B cell (primary cell): ENCODE measurements around the gene MYH11. TPM values are rescaled to one million over a fixed set of nuclear protein-coding genes. Genes with fewer than 3 reads are reported as not detected.

Experiments used
- ATAC-seq: fragments of 200-7000 bp; cut with Tn5 transposase; one replicate; pipeline ENCODE4 v1.10.0; 2021; ENCODE audit warnings: low read depth, mild to moderate bottlenecking, moderate number of reproducible peaks, moderate library complexity
- CTCF ChIA-PET: fragments of 350-600 bp; sonication (Branson Sonifier 250); formaldehyde crosslinking; loops from one replicate; lab custom pipeline; 2021; ENCODE audit warnings: antibody characterized with exemption, inconsistent platforms; lab: Charles Lee
- POLR2A ChIA-PET: fragments of 350-600 bp; sonication (Branson Sonifier 250); formaldehyde crosslinking; loops from one replicate; lab custom pipeline; 2021; ENCODE audit warnings: antibody characterized with exemption; lab: Charles Lee
- DNase-seq: peaks from one replicate; pipeline ENCODE4 v3.0.0; 2013
- H2AFZ ChIP-seq: 2 replicates; pipeline ENCODE4 v1.6.1; 2012; ENCODE audit warnings: mild to moderate bottlenecking, low read depth, low read length; ENCODE audit not compliant: insufficient read depth, poor library complexity, severe bottlenecking
- H3K27ac ChIP-seq, 2 donors: 1 replicate in 1 of 2; 2 replicates in 1 of 2; pipeline ENCODE4 v1.5.1; 2012 to 2013; ENCODE audit warnings: low read length in 2 of 2, mild to moderate bottlenecking in 2 of 2, moderate library complexity in 1 of 2
- H3K27me3 ChIP-seq, 4 experiments: fragments of 200-600 bp in 1 of 4; sonication (generic) in 1 of 4; replicated peaks in 1 of 4; 1 replicate in 2 of 4; 2 replicates in 2 of 4; pipeline versions ENCODE4 v1.6.1 to v1.7.0; 2013 to 2016; ENCODE audit warnings: low read length in 3 of 4, mild to moderate bottlenecking in 2 of 4, mixed read lengths in 1 of 4, moderate library complexity in 1 of 4; ENCODE audit not compliant: insufficient read depth in 4 of 4, control insufficient read depth in 3 of 4; ENCODE audit errors: control extremely low read depth in 1 of 4
- H3K36me3 ChIP-seq, 2 experiments: replicated peaks in 1 of 2; 1 replicate in 1 of 2; 2 replicates in 1 of 2; pipeline versions ENCODE4 v1.6.1 to v1.7.1; 2013; ENCODE audit warnings: low read length in 1 of 2; ENCODE audit not compliant: insufficient read depth in 2 of 2, control insufficient read depth in 1 of 2; ENCODE audit errors: control extremely low read depth in 1 of 2, extremely low read depth in 1 of 2
- H3K4me1 ChIP-seq, 2 donors: fragments of 200-600 bp in 1 of 2; sonication (generic) in 1 of 2; 1 replicate in 1 of 2; 2 replicates in 1 of 2; pipeline versions ENCODE4 v1.5.1 to v1.6.1; 2013 to 2017; ENCODE audit warnings: low read length in 2 of 2; ENCODE audit not compliant: control insufficient read depth in 2 of 2, insufficient read depth in 2 of 2
- H3K4me2 ChIP-seq: replicated peaks from 2 replicates; pipeline ENCODE3; 2012; ENCODE audit warnings: mild to moderate bottlenecking, low read depth, low read length; ENCODE audit not compliant: poor library complexity, severe bottlenecking
- H3K4me3 ChIP-seq, 5 experiments: fragments of 200-600 bp in 1 of 5; sonication (generic) in 1 of 5; 1 replicate in 3 of 5; 2 replicates in 2 of 5; pipeline versions ENCODE4 v1.5.1 to v1.7.0; 2011 to 2016; ENCODE audit warnings: low read length in 4 of 5, mild to moderate bottlenecking in 4 of 5, low read depth in 2 of 5, control low read depth in 1 of 5, moderate library complexity in 1 of 5; ENCODE audit not compliant: insufficient read depth in 1 of 5; ENCODE audit errors: control extremely low read depth in 1 of 5, extremely low read depth in 1 of 5
- H3K79me2 ChIP-seq: fragments of 200-600 bp; sonication (generic); one replicate; pipeline ENCODE4 v1.6.0; 2016; ENCODE audit warnings: low read length; ENCODE audit not compliant: control insufficient read depth, insufficient read depth
- H3K9ac ChIP-seq: fragments of 200-600 bp; sonication (generic); 2 replicates; pipeline ENCODE4 v1.6.1; 2017; ENCODE audit warnings: mild to moderate bottlenecking, low read length, moderate library complexity
- H3K9me3 ChIP-seq, 3 donors: one replicate each; pipeline versions ENCODE4 v1.6.1 to v1.7.1; 2013; ENCODE audit warnings: low read length in 2 of 3; ENCODE audit not compliant: control insufficient read depth in 2 of 3, insufficient read depth in 1 of 3; ENCODE audit errors: control extremely low read depth in 1 of 3
- H4K20me1 ChIP-seq: 2 replicates; pipeline ENCODE4 v1.6.0; 2012; ENCODE audit warnings: mild to moderate bottlenecking, low read length; ENCODE audit not compliant: insufficient read depth, control insufficient read depth, poor library complexity, severe bottlenecking
- H3K27ac Mint-ChIP-seq: one replicate; pipeline ENCODE4 v1.8.0; 2021; ENCODE audit warnings: mixed read lengths
- H3K27me3 Mint-ChIP-seq: one replicate; pipeline ENCODE4 v1.8.0; 2021; ENCODE audit warnings: mixed read lengths
- H3K4me1 Mint-ChIP-seq: one replicate; pipeline ENCODE4 v1.8.0; 2021; ENCODE audit warnings: mixed read lengths
- H3K4me3 Mint-ChIP-seq: one replicate; pipeline ENCODE4 v1.8.0; 2021; ENCODE audit warnings: mixed read lengths
- H3K9me3 Mint-ChIP-seq: one replicate; pipeline ENCODE4 v1.8.0; 2022; ENCODE audit warnings: mixed read lengths; ENCODE audit not compliant: insufficient read depth
- CTCF ChIP-seq: fragments of 200-600 bp; IDR thresholded peaks from one replicate; pipeline ENCODE4 v1.8.0; 2022; ENCODE audit warnings: antibody characterized with exemption, mild to moderate bottlenecking
- EZH2 ChIP-seq: IDR thresholded peaks from 2 replicates; pipeline ENCODE4 v1.6.1; 2012; ENCODE audit warnings: borderline replicate concordance, low read depth, mild to moderate bottlenecking, moderate library complexity, low read length; ENCODE audit not compliant: insufficient read depth, poor library complexity, severe bottlenecking
- WGBS: methylation state at CpG from one replicate; pipeline ENCODE4 v1.1.5; 2013; ENCODE audit warnings: missing lambda C conversion rate; ENCODE audit not compliant: insufficient coverage; 5-methylcytosine and 5-hydroxymethylcytosine counted together
- intact Hi-C: fragments of 100-400 bp; cut with micrococcal nuclease; formaldehyde crosslinking; loops from one replicate; pipeline ENCODE4 v1.10.0; 2022
- polyA plus RNA-seq: library from polyadenylated mRNA; depleted of rRNA; stranded (reverse); fragments of >200 nt; gene quantifications from 2 replicates; pipeline ENCODE4 v1.2.3, GENCODE V29; 2012
- total RNA-seq, 2 donors: library from RNA; stranded (reverse); fragments of 120-200 nt in 1 of 2; gene quantifications; 1 replicate in 1 of 2; 2 replicates in 1 of 2; pipeline versions ENCODE4 v1.2.3 to v1.2.4, GENCODE V29; 2013 to 2022

MYH11 gene
- total and polyA plus RNA-seq, 2 donors (not counting 1 experiment from before 2014, with no cell fraction given), result 0.05 to 0.16 TPM

GRCh38 chr16:15772579-15773293, 84.1 kb downstream of the MYH11 start:
- WGBS, result 97% methylated on average over 6 of the region's 11 CpGs
- no peaks in the 10 kb centered on the region for H3K4me1 ChIP-seq
- no peak overlapping the region for H3K4me2 ChIP-seq
- no peaks in the 10 kb centered on the region for H3K4me1 Mint-ChIP-seq
- H3K36me3 ChIP-seq, result no peaks in the 10 kb centered on the region
- intact Hi-C loops, result no loop called here
- H3K27ac ChIP-seq, result no peak overlapping the region
- H3K9ac ChIP-seq, result no peak overlapping the region
- H2AFZ ChIP-seq, result no peak overlapping the region
- peaks cover 0 to 16% (median 0%) of the 10 kb centered on the region in 3 donors for H3K9me3 ChIP-seq
- H3K4me3 ChIP-seq, result no peak overlapping the region
- H3K27me3 ChIP-seq, result no peaks in the 10 kb centered on the region
- TF ChIP-seq CTCF (no peak), EZH2 (no peak)
- no peaks in the 10 kb centered on the region for H4K20me1 ChIP-seq
- CTCF ChIA-PET, result no interaction called here
- no peak overlapping the region for H3K27ac Mint-ChIP-seq
- DNase-seq (no peak), ATAC-seq (no peak)
- POLR2A ChIA-PET, result no interaction called here
- no peak overlapping the region for H3K4me3 Mint-ChIP-seq
- H3K79me2 ChIP-seq, result no peaks in the 10 kb centered on the region
- no peaks in the 10 kb centered on the region for H3K9me3 Mint-ChIP-seq
- H3K27me3 Mint-ChIP-seq, result no peaks in the 10 kb centered on the region

DNA sequence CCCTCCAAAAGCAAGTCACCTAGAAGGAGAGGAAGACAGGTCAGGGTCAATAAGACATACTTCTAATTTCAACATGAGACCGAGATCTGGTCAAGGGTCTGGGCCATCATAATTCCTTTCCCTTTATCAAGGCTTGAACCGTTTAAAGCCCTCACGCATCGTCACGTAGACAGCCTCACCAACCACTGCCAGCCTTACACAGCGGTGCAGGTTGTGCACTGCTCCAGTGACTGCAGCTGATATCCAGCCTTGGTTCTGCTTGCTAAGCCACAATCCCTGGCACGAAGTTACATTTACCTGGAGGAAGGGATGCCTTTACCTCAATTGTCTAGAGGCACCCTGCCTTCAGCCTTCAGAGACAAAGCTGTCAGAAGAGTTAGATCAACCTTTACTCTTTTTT, 85.1 kb downstream of the MYH11 start:
- DNase-seq (no peak), ATAC-seq (no peak)
- H3K27me3 Mint-ChIP-seq, result no peaks in the 10 kb centered on the region
- H3K9me3 Mint-ChIP-seq, result no peaks in the 10 kb centered on the region
- no peaks in the 10 kb centered on the region for H4K20me1 ChIP-seq
- CTCF ChIA-PET, result interaction anchor here (0.7 kb wide), 1 partner anchor 53 kb away, joined by 4 read pairs; no protein-coding TSS in a partner anchor
- H2AFZ ChIP-seq, result no peak overlapping the region
- no peaks in the 10 kb centered on the region for H3K79me2 ChIP-seq
- H3K27me3 ChIP-seq, result no peaks in the 10 kb centered on the region
- no peaks in the 10 kb centered on the region for H3K36me3 ChIP-seq
- TF ChIP-seq CTCF, result no peak
- TF ChIP-seq EZH2, result no peak
- peaks cover 0 to 18% (median 0%) of the 10 kb centered on the region in 3 donors for H3K9me3 ChIP-seq
- no peaks in the 10 kb centered on the region for H3K4me1 Mint-ChIP-seq
- no peak overlapping the region for H3K27ac Mint-ChIP-seq
- no peak overlapping the region for H3K4me3 Mint-ChIP-seq
- no peaks in the 10 kb centered on the region for H3K4me1 ChIP-seq
- no peak overlapping the region for H3K4me3 ChIP-seq
- WGBS, result 99% methylated on average over 6 of the region's 7 CpGs
- no peak overlapping the region for H3K9ac ChIP-seq
- POLR2A ChIA-PET, result no interaction called here
- intact Hi-C loops, result no loop called here
- H3K27ac ChIP-seq, result no peak overlapping the region
- no peak overlapping the region for H3K4me2 ChIP-seq
